A673 (cell line): ENCODE measurements around the gene INTS13. TPM values are rescaled to one million over a fixed set of nuclear protein-coding genes. Genes with fewer than 3 reads are reported as not detected.

Experiments
- BruUV-seq: library from RNA; stranded (reverse); fragments of 400-500 nt; replicated peaks from 2 replicates; lab custom pipeline; 2021; lab: Mats Ljungman, UMichigan
- CTCF ChIA-PET: fragments of 300-600 bp; sonication (Branson Sonifier 250); formaldehyde crosslinking; loops from one replicate; lab custom pipeline; 2022; ENCODE audit warnings: antibody characterized with exemption; lab: Charles Lee
- POLR2A ChIA-PET: fragments of 300-600 bp; sonication (Branson Sonifier 250); formaldehyde crosslinking; loops from one replicate; lab custom pipeline; 2022; ENCODE audit warnings: antibody characterized with exemption; ENCODE audit not compliant: low non-redundant PET; lab: Charles Lee
- DNase-seq: peaks from one replicate; pipeline ENCODE4 v3.0.0-alpha.2; 2015; ENCODE audit warnings: low spot score
- H3K27ac ChIP-seq: fragments of 200-600 bp; sonication (generic); 2 replicates; pipeline ENCODE4 v1.5.1; 2016; ENCODE audit warnings: mixed run types, low read depth, mild to moderate bottlenecking, mixed read lengths, antibody characterized with exemption, low read length; ENCODE audit not compliant: poor library complexity, severe bottlenecking
- H3K27me3 ChIP-seq: fragments of 200-600 bp; sonication (generic); replicated peaks from 2 replicates; pipeline ENCODE4 v1.6.1; 2017; ENCODE audit warnings: mixed run types, low read depth, mild to moderate bottlenecking, mixed read lengths, antibody characterized with exemption, low read length; ENCODE audit not compliant: insufficient read depth, poor library complexity
- H3K36me3 ChIP-seq: fragments of 200-600 bp; sonication (generic); 2 replicates; pipeline ENCODE4 v1.6.1; 2016; ENCODE audit warnings: mixed run types, mild to moderate bottlenecking, mixed read lengths, antibody characterized with exemption, low read length; ENCODE audit not compliant: insufficient read depth, poor library complexity, severe bottlenecking
- H3K4me1 ChIP-seq: fragments of 200-600 bp; sonication (generic); 2 replicates; pipeline ENCODE4 v1.6.1; 2017; ENCODE audit warnings: mixed run types, mild to moderate bottlenecking, mixed read lengths, antibody characterized with exemption, low read length; ENCODE audit not compliant: insufficient read depth, poor library complexity, severe bottlenecking
- H3K4me3 ChIP-seq: fragments of 200-600 bp; sonication (generic); 2 replicates; pipeline ENCODE4 v1.5.1; 2016; ENCODE audit warnings: low read depth, mixed run types, mild to moderate bottlenecking, mixed read lengths, low read length; ENCODE audit not compliant: poor library complexity, severe bottlenecking
- H3K9me3 ChIP-seq: fragments of 200-600 bp; sonication (generic); 2 replicates; pipeline ENCODE4 v1.6.1; 2016; ENCODE audit warnings: mixed run types, low read depth, mild to moderate bottlenecking, mixed read lengths, antibody characterized with exemption, low read length; ENCODE audit not compliant: poor library complexity, severe bottlenecking
- CTCF ChIP-seq: fragments of 300-800, 200-600 bp; sonication (generic); conservative IDR thresholded peaks from 2 replicates; pipeline ENCODE4 v1.5.1; 2017; ENCODE audit warnings: low read depth, mild to moderate bottlenecking, antibody characterized with exemption, low read length, moderate library complexity, mixed read lengths
- EZH2 ChIP-seq: fragments of 200-600 bp; sonication (generic); IDR thresholded peaks from 2 replicates; pipeline ENCODE4 v1.6.1; 2017; ENCODE audit warnings: borderline replicate concordance, low read depth, mild to moderate bottlenecking, mixed read lengths, antibody characterized with exemption, low read length; ENCODE audit not compliant: poor library complexity, severe bottlenecking
- intact Hi-C: fragments of 100-400 bp; cut with micrococcal nuclease; formaldehyde crosslinking; loops from one replicate; pipeline ENCODE4 v1.10.0; 2022; ENCODE audit not compliant: unreplicated experiment
- total RNA-seq: library from RNA; stranded (reverse); gene quantifications from 2 replicates; pipeline ENCODE4 v1.2.3, GENCODE V29; 2021

The INTS13 gene
- total RNA-seq, 1 experiment from 2014 or later, result 51.0 TPM

- Histone ChIP-seq H3K9me3 (peaks cover 18% of the 10 kb centered on the region), H3K27ac (no peak overlapping the region), H3K4me1 (no peaks in the 10 kb centered on the region), H3K4me3 (no peak overlapping the region), H3K27me3 (no peaks in the 10 kb centered on the region), H3K36me3 (no peaks in the 10 kb centered on the region)
- no TSS peak for BruUV-seq
- ChIA-PET POLR2A (no interaction called here), CTCF (no interaction called here)
- DNase-seq, result no peak
- TF ChIP-seq CTCF (no peak), EZH2 (no peak)
- intact Hi-C loops, result no loop called here
Observed at GRCh38 chr12:26948309-26948708, 10.5 kb upstream of the INTS13 start.

GRCh38 chr12:26941215-26941594 is 3.4 kb upstream of the INTS13 start:
- H3K27me3 ChIP-seq, result no peaks in the 10 kb centered on the region
- peaks cover 15% of the 10 kb centered on the region for H3K4me1 ChIP-seq
- no peak for DNase-seq
- TF ChIP-seq CTCF (no peak), EZH2 (no peak)
- ChIA-PET POLR2A (no interaction called here), CTCF (no interaction called here)
- no peak overlapping the region for H3K4me3 ChIP-seq
- no peak overlapping the region for H3K27ac ChIP-seq
- H3K36me3 ChIP-seq, result no peaks in the 10 kb centered on the region
- peaks cover 13% of the 10 kb centered on the region for H3K9me3 ChIP-seq
- intact Hi-C loops, result no loop called here
- BruUV-seq, result no TSS peak

GRCh38 chr12:26940516-26941214 is 2.9 kb upstream of the INTS13 start:
- Histone ChIP-seq H3K27ac (no peak overlapping the region), H3K4me3 (no peak overlapping the region), H3K36me3 (no peaks in the 10 kb centered on the region), H3K27me3 (no peaks in the 10 kb centered on the region), H3K4me1 (peaks cover 19% of the 10 kb centered on the region), H3K9me3 (peaks cover 13% of the 10 kb centered on the region)
- intact Hi-C loops, result no loop called here
- BruUV-seq, result no TSS peak
- no peak for TF ChIP-seq EZH2
- no peak for TF ChIP-seq CTCF
- ChIA-PET POLR2A (no interaction called here), CTCF (no interaction called here)
- DNase-seq, result no peak
